ENCODE measurements around the gene ZNF462.

The ZNF462 gene

GRCh38 chr9:106864373-106865143 is 1.6 kb downstream of the ZNF462 start:
- no peak for DNase-seq (ENCODE audit: low read depth)

- DNase-seq (ENCODE audit: low read depth): no peak
Measured at GRCh38 chr9:106866243-106866642, 3.3 kb downstream of the ZNF462 start.

GRCh38 chr9:106867286-106867685 is 4.3 kb downstream of the ZNF462 start:
- DNase-seq (ENCODE audit: low read depth): no peak

GRCh38 chr9:106868087-106868486 is 5.1 kb downstream of the ZNF462 start:
- no peak for DNase-seq (ENCODE audit: low read depth)

- DNase-seq (ENCODE audit: low read depth): no peak
Measured at GRCh38 chr9:106868565-106868964, 5.6 kb downstream of the ZNF462 start.

GRCh38 chr9:106869028-106869427 is 6.1 kb downstream of the ZNF462 start:
- no peak for DNase-seq (ENCODE audit: low read depth)

GRCh38 chr9:106869458-106869857 is 6.5 kb downstream of the ZNF462 start:
- no peak for DNase-seq (ENCODE audit: low read depth)

- no peak for DNase-seq (ENCODE audit: low read depth)
Measured at GRCh38 chr9:106872641-106873040, 9.7 kb downstream of the ZNF462 start.

GRCh38 chr9:106874031-106874430 is 11.1 kb downstream of the ZNF462 start:
- no peak for DNase-seq (ENCODE audit: low read depth)

- DNase-seq (ENCODE audit: low read depth): no peak
Measured at GRCh38 chr9:106874652-106875051, 11.7 kb downstream of the ZNF462 start.

GRCh38 chr9:106875529-106875928 is 12.6 kb downstream of the ZNF462 start:
- no peak for DNase-seq (ENCODE audit: low read depth)

GRCh38 chr9:106877345-106877744 is 14.4 kb downstream of the ZNF462 start:
- no peak for DNase-seq (ENCODE audit: low read depth)

GRCh38 chr9:106878081-106878837 is 15.3 kb downstream of the ZNF462 start:
- no peak for DNase-seq (ENCODE audit: low read depth)

GRCh38 chr9:106878934-106879333 is 16.0 kb downstream of the ZNF462 start:
- DNase-seq (ENCODE audit: low read depth): no peak

- no peak for DNase-seq (ENCODE audit: low read depth)
Measured at GRCh38 chr9:106879439-106879882, 16.5 kb downstream of the ZNF462 start.

- no peak for DNase-seq (ENCODE audit: low read depth)
Measured at GRCh38 chr9:106880081-106880480, 17.1 kb downstream of the ZNF462 start.

GRCh38 chr9:106880863-106881262 is 17.9 kb downstream of the ZNF462 start:
- no peak for DNase-seq (ENCODE audit: low read depth)

- DNase-seq (ENCODE audit: low read depth): no peak
Measured at GRCh38 chr9:106883030-106883429, 20.1 kb downstream of the ZNF462 start.

- DNase-seq (ENCODE audit: low read depth): no peak
Measured at GRCh38 chr9:106883626-106884190, 20.7 kb downstream of the ZNF462 start.

- no peak for DNase-seq (ENCODE audit: low read depth)
Measured at GRCh38 chr9:106885451-106885850, 22.5 kb downstream of the ZNF462 start.

GRCh38 chr9:106886111-106887046 is 23.4 kb downstream of the ZNF462 start:
- DNase-seq (ENCODE audit: low read depth): no peak

- DNase-seq (ENCODE audit: low read depth): no peak
Measured at GRCh38 chr9:106887066-106887465, 24.1 kb downstream of the ZNF462 start.
